Activated CD4-positive, CD25-positive, alpha-beta regulatory T cell treated with anti-CD3 and anti-CD28 coated beads, Interleukin-2, amount 50 U/mL, for 24 hours (primary cell): Measurements from ENCODE around the gene KCNA10.

ENCODE experiments used
- ATAC-seq, 2 donors: fragments of 150-1000 bp; cut with Tn5 transposase; one replicate each; pipeline ENCODE4 v1.10.0; 2021; ENCODE audit warnings: mild to moderate bottlenecking in 1 of 2, moderate library complexity in 1 of 2

KCNA10 gene

DNA sequence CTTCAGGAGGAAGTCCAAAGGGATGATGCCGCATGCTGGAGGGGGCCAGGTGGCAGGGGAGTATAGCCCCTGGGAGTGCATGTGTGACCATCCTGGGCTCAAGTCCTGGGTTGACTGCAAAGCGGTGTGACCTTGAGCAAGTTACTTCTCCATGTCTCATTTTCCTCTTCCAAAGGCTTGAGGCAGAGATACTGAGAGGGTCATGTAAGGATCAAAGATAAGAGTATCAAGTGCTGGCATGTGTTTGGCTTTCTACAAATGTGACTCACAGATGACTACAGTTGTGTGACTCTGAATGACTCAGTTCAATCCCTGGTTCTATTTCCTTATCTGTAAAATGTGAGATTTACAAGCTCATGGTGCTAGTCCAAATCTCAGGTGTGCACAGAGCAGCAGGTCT lies 41.9 kb downstream of the KCNA10 start:
- peak; percentile 81 to 84 for ATAC-seq

DNA sequence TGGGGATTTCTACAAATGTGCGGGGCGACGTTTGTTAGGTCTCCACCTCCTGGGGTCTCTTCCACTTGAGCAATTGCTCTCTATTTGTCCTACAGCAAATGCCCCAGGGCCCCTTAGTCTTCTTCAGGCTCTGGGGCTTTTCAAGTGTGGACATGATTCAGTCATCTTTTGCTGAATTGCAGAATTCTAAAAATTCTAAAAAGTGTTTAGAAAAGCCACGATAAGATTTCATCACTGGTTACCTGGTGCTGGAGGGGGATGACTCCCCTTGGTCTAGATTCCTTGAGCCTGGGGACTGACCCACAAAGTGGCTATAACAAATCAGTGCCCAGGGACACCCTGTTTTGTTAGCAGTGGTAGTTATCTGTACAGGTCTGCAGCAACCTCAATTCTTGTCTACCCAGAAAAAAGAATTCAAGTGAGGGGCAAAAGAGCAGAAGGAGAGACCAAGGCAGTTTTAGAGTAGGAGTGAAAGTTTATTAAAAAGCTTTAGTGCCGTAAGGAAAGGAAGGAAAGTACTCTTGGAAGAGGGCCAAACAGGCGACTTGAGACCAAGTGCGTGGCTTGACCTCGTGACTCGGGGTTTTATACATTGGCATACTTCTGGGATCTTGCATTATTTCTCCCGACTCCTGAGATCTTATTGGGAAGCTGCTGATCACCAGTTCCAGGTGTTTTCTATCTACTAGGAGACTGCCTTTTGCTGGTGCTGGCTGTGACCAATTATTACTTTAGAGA lies 42.8 kb downstream of the KCNA10 start:
- ATAC-seq = no peak

DNA sequence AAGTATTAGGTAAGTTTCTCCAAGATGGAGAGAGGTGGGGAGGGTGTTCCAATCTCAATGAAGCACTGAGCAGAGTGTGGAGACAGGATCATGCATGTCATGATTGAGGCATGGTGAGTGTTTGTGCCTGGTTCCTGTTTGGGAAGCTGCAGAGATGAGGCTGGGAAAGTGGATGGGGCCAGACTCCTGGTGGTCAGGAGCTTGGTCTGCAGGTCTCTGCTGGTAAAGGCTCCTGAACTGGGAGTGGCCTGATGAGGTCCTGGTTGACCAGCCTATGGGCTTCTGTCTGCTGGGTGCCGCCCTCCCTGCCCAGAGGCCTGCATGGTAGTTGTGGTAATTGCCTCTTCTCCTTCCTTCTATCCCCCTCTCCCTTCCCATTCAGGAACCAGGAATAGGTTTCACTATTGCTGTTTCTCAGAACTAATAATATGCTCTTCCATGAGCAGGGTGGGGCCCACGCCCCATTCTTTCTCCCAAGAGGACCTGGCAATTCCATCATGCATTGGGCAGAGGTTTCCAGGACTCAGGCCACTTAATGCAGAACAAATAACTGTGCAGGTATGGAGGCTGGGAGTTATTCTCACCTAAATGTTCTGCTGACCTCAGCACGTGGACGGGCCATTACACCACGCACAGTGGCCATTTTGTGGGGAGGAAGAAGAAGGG lies 43.5 kb downstream of the KCNA10 start:
- ATAC-seq = no peak

DNA sequence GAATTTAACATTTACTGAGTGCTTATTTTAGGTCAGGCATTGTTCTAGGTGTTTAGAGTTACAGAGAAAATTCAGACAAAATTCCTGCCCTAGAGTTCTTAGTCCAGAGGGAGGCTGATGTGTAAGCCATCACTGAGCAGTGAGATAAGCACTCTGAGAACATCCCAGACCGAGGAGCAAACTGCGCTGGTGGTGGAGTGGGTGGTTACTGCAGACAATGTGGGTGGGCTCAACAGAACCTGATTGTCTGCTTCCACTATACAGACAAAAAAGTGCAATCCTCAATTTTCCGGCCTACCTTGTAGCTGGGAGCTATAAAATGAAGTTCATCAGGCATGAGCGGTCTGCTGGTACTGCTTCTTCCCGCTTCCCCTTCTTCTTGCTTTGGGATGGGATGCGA lies 44.5 kb downstream of the KCNA10 start:
- no peak for ATAC-seq

DNA sequence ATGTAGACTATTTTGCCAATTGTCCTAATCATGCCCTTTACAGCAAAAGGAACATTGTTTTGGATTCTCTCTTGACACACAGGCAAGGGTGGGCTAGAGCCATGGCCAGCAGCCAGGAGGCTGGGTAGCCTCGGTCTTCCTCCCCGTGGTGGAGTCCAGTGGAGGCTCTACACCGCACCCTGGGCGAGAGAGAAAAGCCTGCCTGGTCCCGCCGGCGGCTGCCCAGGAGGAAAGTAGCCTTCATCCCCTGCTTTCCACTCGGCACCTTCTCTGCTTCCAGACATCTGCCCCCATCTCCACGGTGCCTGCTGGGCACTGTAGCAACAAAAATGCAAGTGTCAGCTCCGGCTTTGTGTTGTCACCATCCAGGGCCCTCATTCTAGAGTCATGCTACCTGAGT lies 46.4 kb downstream of the KCNA10 start:
- no peak for ATAC-seq

DNA sequence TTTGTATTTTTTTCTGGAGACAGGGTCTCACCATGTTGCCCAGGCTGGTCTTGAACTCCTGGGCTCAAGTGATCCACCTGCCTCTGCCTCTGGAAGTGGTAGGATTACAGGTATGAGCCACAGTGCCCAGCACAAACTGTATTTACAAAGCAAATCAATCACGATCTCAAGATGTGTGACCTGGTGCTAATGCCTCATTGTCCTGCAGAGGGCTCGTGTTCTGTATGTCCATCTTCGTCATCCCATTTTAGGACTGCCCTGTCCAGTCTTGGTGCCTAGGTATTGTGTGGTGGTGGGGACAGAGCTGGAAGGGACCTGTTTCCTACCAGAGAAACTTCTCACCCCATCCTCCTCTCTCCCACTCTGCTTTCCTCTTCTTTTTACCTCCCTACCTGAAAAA lies 47.8 kb downstream of the KCNA10 start:
- no peak for ATAC-seq
